HEK293 (cell line): ENCODE data around the gene PITX1.

ENCODE experiments used
- CTCF ChIA-PET: fragments of 350-600 bp; formaldehyde crosslinking; extraction: SDS; loops from one replicate; lab custom pipeline; 2021; ENCODE audit warnings: antibody characterized with exemption; lab: Yijun Ruan, JAX
- POLR2A ChIA-PET: fragments of 300-600 bp; formaldehyde crosslinking; extraction: SDS; loops from one replicate; lab custom pipeline; 2020; ENCODE audit warnings: antibody characterized with exemption, inconsistent platforms; lab: Yijun Ruan, JAX
- H3K27ac ChIP-seq: fragments of 200-500 bp; sonication (Bioruptor generic); 2 replicates; pipeline ENCODE4 v1.5.1; 2014; ENCODE audit warnings: low read depth, low read length, control low read depth, inconsistent platforms; ENCODE audit errors: extremely low read depth
- H3K36me3 ChIP-seq, 2 experiments: fragments of 200-500 bp in 1 of 2; sonication (Bioruptor generic) in 1 of 2; 1 replicate in 1 of 2; 2 replicates in 1 of 2; pipeline ENCODE4 v1.5.1; 2014 to 2017; ENCODE audit warnings: inconsistent platforms in 2 of 2, low read length in 2 of 2; ENCODE audit not compliant: control insufficient read depth in 2 of 2, insufficient read depth in 1 of 2
- H3K4me1 ChIP-seq: fragments of 200-500 bp; sonication (Bioruptor generic); 2 replicates; pipeline ENCODE4 v1.5.1; 2014; ENCODE audit warnings: mild to moderate bottlenecking, low read length, inconsistent platforms; ENCODE audit not compliant: control insufficient read depth, insufficient read depth
- H3K4me3 ChIP-seq: 2 replicates; pipeline ENCODE4 v1.5.1; 2011; ENCODE audit warnings: low read depth, mild to moderate bottlenecking, control low read depth, low read length, moderate library complexity
- H3K9me3 ChIP-seq: fragments of 200-500 bp; sonication (Bioruptor generic); 2 replicates; pipeline ENCODE4 v1.5.1; 2014; ENCODE audit warnings: low read depth, low read length, inconsistent platforms; ENCODE audit not compliant: control insufficient read depth, insufficient read depth
- FEZF1 ChIP-seq: fragments of 450-650 bp; formaldehyde crosslinking; IDR thresholded peaks from 2 replicates; pipeline ENCODE4 v1.5.1; 2016; ENCODE audit warnings: missing biosample characterization, missing genetic modification characterization
- ZBTB17 ChIP-seq: fragments of 450-650 bp; formaldehyde crosslinking; IDR thresholded peaks from 2 replicates; pipeline ENCODE4 v1.5.1; 2016; ENCODE audit warnings: missing biosample characterization, missing genetic modification characterization
- ZEB2 ChIP-seq: fragments of 450-650 bp; formaldehyde crosslinking; IDR thresholded peaks from 2 replicates; pipeline ENCODE4 v1.5.1; 2016; ENCODE audit warnings: missing biosample characterization, missing genetic modification characterization
- ZFP3 ChIP-seq: fragments of 450-650 bp; formaldehyde crosslinking; IDR thresholded peaks from 2 replicates; pipeline ENCODE4 v1.5.1; 2016; ENCODE audit warnings: low read depth, missing biosample characterization, missing genetic modification characterization
- ZNF280C ChIP-seq: fragments of 450-650 bp; formaldehyde crosslinking; IDR thresholded peaks from 2 replicates; pipeline ENCODE4 v1.5.1; 2016; ENCODE audit warnings: missing biosample characterization, missing genetic modification characterization
- ZNF366 ChIP-seq: fragments of 450-650 bp; formaldehyde crosslinking; conservative IDR thresholded peaks from 2 replicates; pipeline ENCODE4 v1.5.1; 2016; ENCODE audit warnings: missing biosample characterization, missing genetic modification characterization
- ZNF37A ChIP-seq: fragments of 450-650 bp; IDR thresholded peaks from 2 replicates; pipeline ENCODE4 v1.5.1; 2018; ENCODE audit warnings: missing biosample characterization, missing genetic modification characterization
- ZNF426 ChIP-seq: fragments of 450-650 bp; formaldehyde crosslinking; IDR thresholded peaks from 2 replicates; pipeline ENCODE4 v1.5.1; 2017; ENCODE audit warnings: missing biosample characterization, missing genetic modification characterization, mild to moderate bottlenecking, inconsistent platforms, moderate library complexity
- ZNF513 ChIP-seq: fragments of 450-650 bp; IDR thresholded peaks from 2 replicates; pipeline ENCODE4 v1.5.1; 2018; ENCODE audit warnings: missing biosample characterization, missing genetic modification characterization
- ZNF514 ChIP-seq: fragments of 450-650 bp; formaldehyde crosslinking; IDR thresholded peaks from 2 replicates; pipeline ENCODE4 v1.5.1; 2016; ENCODE audit warnings: missing biosample characterization, missing genetic modification characterization
- ZNF544 ChIP-seq: fragments of 450-650 bp; formaldehyde crosslinking; IDR thresholded peaks from 2 replicates; pipeline ENCODE4 v1.5.0; 2017; ENCODE audit warnings: missing biosample characterization, missing genetic modification characterization
- ZNF560 ChIP-seq: fragments of 450-650 bp; formaldehyde crosslinking; IDR thresholded peaks from 2 replicates; pipeline ENCODE4 v1.5.1; 2017; ENCODE audit warnings: missing biosample characterization, missing genetic modification characterization, borderline replicate concordance
- ZNF585B ChIP-seq: fragments of 450-650 bp; formaldehyde crosslinking; IDR thresholded peaks from 2 replicates; pipeline ENCODE4 v1.5.1; 2016; ENCODE audit warnings: missing biosample characterization, missing genetic modification characterization
- ZNF621 ChIP-seq: fragments of 450-650 bp; formaldehyde crosslinking; IDR thresholded peaks from 2 replicates; pipeline ENCODE4 v1.5.1; 2017; ENCODE audit warnings: missing biosample characterization, missing genetic modification characterization
- ZNF623 ChIP-seq: fragments of 450-650 bp; formaldehyde crosslinking; IDR thresholded peaks from 2 replicates; pipeline ENCODE4 v1.5.1; 2016; ENCODE audit warnings: missing biosample characterization, missing genetic modification characterization
- ZNF747 ChIP-seq: fragments of 450-650 bp; formaldehyde crosslinking; IDR thresholded peaks from 2 replicates; pipeline ENCODE4 v1.5.1; 2016; ENCODE audit warnings: missing biosample characterization, missing genetic modification characterization
- TF ChIP-seq, protein P1 (sequence below): fragments of 450-650 bp; formaldehyde crosslinking; IDR thresholded peaks from 2 replicates; pipeline ENCODE4 v1.5.1; 2016; ENCODE audit warnings: missing biosample characterization, missing genetic modification characterization
- TF ChIP-seq, protein P2 (sequence below): fragments of 450-650 bp; formaldehyde crosslinking; conservative IDR thresholded peaks from 2 replicates; pipeline ENCODE4 v1.5.1; 2016; ENCODE audit warnings: low read depth, missing biosample characterization, missing genetic modification characterization

Gene PITX1

DNA sequence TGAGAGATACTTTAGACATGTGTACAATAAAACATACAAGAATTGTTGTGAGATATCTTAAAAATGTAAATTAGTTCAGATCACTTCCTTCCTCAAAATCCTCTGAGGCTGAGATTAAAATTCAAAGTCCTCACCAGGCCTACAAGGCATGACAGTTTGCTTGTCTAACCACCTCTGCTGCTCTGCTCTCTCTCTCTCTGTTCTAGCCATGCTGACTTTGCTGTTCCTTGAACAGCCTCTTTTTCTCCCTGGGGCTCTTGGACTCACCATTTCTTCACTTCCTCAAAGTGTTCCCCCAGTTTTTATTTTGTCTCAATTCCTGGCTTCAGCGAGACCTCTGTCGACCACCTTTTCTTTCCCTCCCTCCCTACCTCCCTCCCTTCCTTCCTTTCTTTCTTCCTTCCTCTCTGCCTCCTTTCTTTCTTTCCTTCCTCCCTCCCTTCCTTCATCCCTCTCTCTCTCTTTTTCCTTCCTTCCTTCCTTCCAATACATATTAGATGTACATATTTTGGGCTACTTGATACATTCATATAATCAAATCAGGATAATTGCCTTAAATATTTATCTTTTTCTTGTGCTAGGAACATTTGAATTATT, 39.4 kb downstream of the PITX1 start (continued):
- TF ChIP-seq, protein P1, sequence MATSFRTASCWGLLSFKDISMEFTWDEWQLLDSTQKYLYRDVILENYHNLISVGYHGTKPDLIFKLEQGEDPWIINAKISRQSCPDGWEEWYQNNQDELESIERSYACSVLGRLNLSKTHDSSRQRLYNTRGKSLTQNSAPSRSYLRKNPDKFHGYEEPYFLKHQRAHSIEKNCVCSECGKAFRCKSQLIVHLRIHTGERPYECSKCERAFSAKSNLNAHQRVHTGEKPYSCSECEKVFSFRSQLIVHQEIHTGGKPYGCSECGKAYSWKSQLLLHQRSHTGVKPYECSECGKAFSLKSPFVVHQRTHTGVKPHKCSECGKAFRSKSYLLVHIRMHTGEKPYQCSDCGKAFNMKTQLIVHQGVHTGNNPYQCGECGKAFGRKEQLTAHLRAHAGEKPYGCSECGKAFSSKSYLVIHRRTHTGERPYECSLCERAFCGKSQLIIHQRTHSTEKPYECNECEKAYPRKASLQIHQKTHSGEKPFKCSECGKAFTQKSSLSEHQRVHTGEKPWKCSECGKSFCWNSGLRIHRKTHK (tag by site-specific recombination), result no peak
- no peak for TF ChIP-seq ZFP3 (tag by site-specific recombination)
- no peak for TF ChIP-seq FEZF1
- TF ChIP-seq ZNF37A, result no peak
- no peak for TF ChIP-seq ZNF513 (tag by site-specific recombination)
- TF ChIP-seq ZNF366 (tag by site-specific recombination), result peak; percentile 80

- no peaks in the 10 kb centered on the region for H3K4me1 ChIP-seq
- POLR2A ChIA-PET, result no interaction called here
- TF ChIP-seq ZNF544 (tag by site-specific recombination), result no peak
- no peak for TF ChIP-seq ZNF426 (tag by site-specific recombination)
- TF ChIP-seq ZNF623 (tag by site-specific recombination), result no peak
- TF ChIP-seq ZNF560 (tag by site-specific recombination), result no peak
- TF ChIP-seq ZNF585B (tag by site-specific recombination), result no peak
- TF ChIP-seq ZNF621, result no peak
- TF ChIP-seq, protein P2, sequence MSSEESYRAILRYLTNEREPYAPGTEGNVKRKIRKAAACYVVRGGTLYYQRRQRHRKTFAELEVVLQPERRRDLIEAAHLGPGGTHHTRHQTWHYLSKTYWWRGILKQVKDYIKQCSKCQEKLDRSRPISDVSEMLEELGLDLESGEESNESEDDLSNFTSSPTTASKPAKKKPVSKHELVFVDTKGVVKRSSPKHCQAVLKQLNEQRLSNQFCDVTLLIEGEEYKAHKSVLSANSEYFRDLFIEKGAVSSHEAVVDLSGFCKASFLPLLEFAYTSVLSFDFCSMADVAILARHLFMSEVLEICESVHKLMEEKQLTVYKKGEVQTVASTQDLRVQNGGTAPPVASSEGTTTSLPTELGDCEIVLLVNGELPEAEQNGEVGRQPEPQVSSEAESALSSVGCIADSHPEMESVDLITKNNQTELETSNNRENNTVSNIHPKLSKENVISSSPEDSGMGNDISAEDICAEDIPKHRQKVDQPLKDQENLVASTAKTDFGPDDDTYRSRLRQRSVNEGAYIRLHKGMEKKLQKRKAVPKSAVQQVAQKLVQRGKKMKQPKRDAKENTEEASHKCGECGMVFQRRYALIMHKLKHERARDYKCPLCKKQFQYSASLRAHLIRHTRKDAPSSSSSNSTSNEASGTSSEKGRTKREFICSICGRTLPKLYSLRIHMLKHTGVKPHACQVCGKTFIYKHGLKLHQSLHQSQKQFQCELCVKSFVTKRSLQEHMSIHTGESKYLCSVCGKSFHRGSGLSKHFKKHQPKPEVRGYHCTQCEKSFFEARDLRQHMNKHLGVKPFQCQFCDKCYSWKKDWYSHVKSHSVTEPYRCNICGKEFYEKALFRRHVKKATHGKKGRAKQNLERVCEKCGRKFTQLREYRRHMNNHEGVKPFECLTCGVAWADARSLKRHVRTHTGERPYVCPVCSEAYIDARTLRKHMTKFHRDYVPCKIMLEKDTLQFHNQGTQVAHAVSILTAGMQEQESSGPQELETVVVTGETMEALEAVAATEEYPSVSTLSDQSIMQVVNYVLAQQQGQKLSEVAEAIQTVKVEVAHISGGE (tag by site-specific recombination), result no peak
- TF ChIP-seq ZEB2 (tag by site-specific recombination), result no peak
- no peak for TF ChIP-seq ZNF514 (tag by site-specific recombination)
- no peak for TF ChIP-seq ZNF747
- no peak for TF ChIP-seq ZBTB17 (tag by site-specific recombination)
- TF ChIP-seq ZNF280C, result no peak
- TF ChIP-seq ZNF366 (tag by site-specific recombination), result no peak
- TF ChIP-seq, all 188 proteins: peak for 0
- Histone ChIP-seq H3K36me3 (no peaks in the 10 kb centered on the region), H3K4me3 (no peak overlapping the region), H3K27ac (no peak overlapping the region), H3K9me3 (no peaks in the 10 kb centered on the region)
- CTCF ChIA-PET, result no interaction called here
Observed at GRCh38 chr5:134993161-134993560, 40.9 kb downstream of the PITX1 start.
